Activated CD4-positive, alpha-beta T cell treated with anti-CD3 and anti-CD28 coated beads, Interleukin-2, amount 50 U/mL, for 1 hour (primary cell): ENCODE measurements around the gene NMNAT2.
"Not testable (repeated sequence)": the region's sequence is repeated elsewhere in the genome, so short reads cannot be mapped to it uniquely, and the experiment has no call there.

Experiments
- DNase-seq: peaks from one replicate; pipeline ENCODE4 v3.0.0-alpha.2; 2020

Gene NMNAT2

DNA sequence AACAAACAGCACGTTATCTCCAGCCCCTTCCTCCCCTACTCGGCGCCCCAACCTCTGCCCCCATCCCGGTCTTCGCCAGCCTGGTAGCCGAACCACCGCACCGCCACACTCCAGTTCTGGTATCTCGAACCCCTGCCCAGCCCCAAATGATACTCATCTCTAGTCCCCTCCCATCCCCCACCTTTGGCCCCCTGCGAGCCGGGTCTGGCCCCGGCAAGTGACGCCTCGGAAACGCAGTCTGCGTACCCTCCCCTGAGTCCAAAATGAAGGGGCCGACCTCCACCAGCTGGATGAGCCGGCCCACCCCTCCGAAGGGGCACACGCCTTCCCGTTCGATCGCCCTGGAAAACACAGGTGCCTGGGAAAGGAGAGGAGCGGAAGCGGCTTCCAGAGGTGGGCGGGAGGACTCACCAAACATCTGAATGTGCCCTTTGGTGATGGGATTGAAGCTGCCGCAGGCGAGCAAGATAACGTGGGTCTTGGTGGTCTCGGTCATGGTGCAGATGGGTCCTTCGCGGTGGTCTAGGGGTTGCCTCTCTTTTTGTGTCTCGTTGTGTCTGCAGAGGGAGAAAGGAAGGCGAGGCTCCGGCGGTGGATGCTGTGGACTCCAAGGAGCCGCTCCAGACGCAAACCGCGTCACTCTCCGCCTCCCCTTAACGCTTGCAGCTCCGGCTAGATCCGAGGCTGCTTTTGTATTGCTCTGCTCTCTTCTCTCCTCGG lies at the start of gene NMNAT2:
NMNAT2 (minus strand) TSS at position 609 of the 720 bp plus-strand sequence; CDS start at position 496, 113 bp downstream.
- DNase-seq, result no peak

GRCh38 chr1:183467687-183468086 lies 49.5 kb upstream of the NMNAT2 start:
- no peak for DNase-seq

DNA sequence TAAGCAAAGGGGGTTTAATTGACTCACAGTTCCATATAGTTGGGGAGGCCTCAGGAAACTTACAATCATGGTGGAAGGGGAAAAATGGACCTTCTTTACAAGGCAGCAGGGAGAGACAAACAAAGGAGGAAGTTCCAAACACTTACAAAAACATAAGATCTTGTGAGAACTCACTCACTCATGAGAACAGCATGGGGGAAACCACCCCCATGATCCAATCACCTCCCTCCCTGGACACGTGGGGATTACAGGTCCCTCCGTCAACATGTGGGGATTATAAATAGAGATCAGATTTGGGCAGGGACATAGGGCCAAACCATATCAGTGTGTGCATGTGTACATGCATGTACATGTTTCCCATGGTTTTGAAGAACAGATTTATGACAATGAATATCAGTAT lies 48.6 kb upstream of the NMNAT2 start:
- DNase-seq, result no peak

DNA sequence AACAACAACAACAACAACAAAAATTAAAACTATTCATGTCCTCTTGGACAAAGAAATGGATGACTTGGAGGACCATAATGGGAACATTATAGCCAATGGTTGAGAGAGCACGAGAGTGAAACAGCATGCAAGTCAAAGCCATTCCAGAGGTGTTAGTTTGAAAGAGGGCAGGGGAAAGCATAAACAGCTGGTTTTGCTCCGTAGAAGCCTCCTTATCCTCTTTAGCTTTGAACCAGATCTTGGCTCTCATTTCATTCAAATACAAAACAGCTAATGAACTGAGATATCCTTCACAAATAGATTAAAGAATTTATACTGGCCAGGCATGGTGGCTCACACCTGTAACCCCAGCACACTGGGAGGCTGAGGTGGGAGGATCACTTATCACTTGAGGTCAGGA lies 45.4 kb upstream of the NMNAT2 start:
- no peak for DNase-seq

GRCh38 chr1:183461350-183461749 lies 43.2 kb upstream of the NMNAT2 start:
- DNase-seq, result no peak

DNA sequence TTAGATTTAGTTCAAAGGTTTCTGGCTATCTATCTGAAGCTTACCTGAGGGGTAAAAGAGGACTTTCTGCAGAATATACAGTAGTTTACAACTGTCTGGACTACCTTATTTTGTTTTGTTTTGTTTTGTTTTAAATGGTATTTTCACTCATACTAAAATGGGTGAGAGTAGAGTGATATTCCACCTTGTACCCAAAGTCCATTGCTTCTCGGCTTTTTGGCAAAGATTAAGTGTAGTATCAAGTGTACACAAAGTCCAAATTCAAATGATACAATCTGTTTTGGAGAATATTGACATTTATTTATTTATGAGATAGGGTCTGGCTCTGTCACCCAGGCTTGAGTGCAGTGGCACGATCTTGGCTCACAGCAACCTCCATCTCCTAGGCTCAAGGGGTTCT lies 42.4 kb upstream of the NMNAT2 start:
- DNase-seq, result no peak

DNA sequence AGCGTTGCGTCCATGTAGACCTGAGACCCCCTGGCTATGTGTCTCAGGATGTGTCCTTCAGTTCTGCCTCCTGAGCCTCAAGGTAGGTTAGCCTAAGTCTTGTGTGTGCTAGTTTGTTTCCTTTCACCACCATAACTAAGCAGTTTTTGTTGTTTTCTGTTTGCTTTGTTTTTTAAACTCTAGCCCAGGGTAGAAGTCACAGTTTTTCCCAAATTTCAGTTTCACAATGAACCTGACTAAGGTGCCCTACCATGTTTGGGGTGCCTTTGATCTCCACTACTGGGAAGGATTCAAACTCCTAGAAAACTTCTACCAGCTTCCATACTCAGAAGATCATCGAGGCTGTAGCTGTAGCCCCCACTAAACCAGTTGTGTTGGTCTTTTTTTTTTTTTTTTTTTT lies 39.3 kb upstream of the NMNAT2 start:
- no peak for DNase-seq

DNA sequence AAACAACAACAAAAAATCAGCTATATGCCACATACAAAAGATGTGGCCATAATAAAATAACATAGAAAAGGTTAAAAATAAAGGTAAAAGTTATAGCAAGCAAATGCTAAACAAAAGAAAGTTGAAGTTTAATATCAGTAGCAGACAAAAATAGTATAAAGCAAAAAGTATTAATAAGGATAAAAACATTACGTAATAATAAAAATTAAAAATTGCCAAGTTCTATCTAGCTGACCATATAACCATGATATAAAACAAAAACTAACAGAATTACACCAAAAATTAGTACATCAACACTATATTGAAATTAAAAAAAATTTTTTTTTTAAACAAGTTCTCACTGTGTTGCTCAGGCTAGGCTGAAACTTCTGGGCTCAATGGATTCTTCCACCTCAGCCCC lies 38.6 kb upstream of the NMNAT2 start:
- no peak for DNase-seq

DNA sequence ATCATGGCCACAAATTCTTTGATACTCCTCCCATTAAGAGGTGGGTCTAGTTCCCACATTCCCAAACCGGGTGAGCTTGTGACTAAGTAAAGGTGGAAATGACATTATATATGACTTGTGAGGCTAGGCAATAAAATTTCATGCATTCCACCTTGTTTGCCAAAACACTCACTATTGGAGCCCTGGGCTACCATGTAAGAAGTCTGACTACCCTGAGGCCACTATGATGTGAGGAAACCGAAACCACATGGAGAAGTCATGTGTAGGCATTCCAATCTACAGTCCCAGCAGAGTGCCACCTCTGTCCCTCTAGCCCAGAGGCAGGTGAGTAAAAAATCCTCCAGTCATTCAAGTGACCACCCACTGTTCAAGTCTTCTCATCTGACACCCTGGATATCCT lies 36.2 kb upstream of the NMNAT2 start:
- no peak for DNase-seq

DNA sequence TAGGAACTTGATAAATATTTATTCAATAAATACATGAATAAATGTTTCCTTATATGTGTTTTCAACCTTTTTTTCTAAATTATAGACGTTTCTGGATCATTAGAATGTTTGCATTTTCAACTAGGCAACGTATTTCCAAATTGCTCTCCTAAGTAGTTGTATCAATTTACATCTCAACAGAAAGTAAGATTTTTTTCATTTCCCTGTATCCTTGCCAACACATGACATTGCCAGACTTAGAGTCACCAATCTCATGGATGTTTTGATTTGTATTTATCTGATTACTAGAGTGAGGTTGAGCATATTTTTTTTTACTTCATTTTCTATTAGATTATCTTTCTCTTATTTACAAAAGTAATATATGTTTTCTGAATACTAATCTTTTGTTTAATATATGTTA lies 31.9 kb upstream of the NMNAT2 start:
- DNase-seq, result no peak

- DNase-seq, result no peak
Observed at GRCh38 chr1:183449223-183449770, 31.1 kb upstream of the NMNAT2 start.

GRCh38 chr1:183444243-183444642 lies 26.1 kb upstream of the NMNAT2 start:
- no peak for DNase-seq

DNA sequence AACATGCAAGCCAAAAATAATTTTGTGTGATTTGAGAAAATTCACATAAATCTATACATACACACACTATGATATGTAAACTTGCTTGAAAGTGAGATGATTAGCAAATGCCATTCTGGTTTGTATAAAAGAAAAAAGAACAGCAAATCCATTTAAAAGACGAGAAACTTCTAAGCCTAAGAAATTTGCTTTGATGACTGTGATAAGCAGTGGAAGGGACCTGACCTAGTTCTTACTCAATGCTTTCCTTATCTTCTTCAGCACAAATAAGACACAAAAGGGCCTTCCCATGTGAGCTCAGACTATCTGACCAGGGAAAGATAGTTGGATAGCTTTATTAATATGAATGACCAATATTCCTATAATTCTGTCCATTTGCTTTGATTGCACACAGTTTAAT lies 25.3 kb upstream of the NMNAT2 start:
- DNase-seq, result no peak

- no peak for DNase-seq
Observed at GRCh38 chr1:183443011-183443410, 24.8 kb upstream of the NMNAT2 start.

GRCh38 chr1:183438060-183438459 lies 19.9 kb upstream of the NMNAT2 start:
- DNase-seq, result no peak

- no peak for DNase-seq
Observed at GRCh38 chr1:183435497-183435896, 17.3 kb upstream of the NMNAT2 start.

DNA sequence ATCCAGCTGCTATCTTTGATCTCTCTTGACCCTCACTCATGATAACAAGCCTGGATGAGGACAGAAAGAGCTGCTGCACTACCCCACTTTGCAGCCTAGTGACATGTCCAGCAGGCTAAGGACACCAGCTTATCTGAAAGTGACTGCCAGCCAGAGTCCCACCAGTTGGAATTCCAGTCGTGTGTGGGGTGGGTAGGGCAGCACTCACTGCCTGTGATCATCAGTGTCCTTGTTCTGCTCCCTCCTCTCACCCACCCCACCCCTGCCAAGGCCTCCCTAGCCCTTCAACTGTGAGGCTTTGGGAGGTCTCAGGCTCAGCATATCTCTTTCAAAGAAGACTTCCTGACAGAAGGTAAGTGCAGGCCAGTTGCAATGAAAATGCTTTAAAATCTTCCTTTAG lies 15.5 kb upstream of the NMNAT2 start:
- no peak for DNase-seq

GRCh38 chr1:183432548-183432875 lies 14.3 kb upstream of the NMNAT2 start:
- DNase-seq, result no peak

DNA sequence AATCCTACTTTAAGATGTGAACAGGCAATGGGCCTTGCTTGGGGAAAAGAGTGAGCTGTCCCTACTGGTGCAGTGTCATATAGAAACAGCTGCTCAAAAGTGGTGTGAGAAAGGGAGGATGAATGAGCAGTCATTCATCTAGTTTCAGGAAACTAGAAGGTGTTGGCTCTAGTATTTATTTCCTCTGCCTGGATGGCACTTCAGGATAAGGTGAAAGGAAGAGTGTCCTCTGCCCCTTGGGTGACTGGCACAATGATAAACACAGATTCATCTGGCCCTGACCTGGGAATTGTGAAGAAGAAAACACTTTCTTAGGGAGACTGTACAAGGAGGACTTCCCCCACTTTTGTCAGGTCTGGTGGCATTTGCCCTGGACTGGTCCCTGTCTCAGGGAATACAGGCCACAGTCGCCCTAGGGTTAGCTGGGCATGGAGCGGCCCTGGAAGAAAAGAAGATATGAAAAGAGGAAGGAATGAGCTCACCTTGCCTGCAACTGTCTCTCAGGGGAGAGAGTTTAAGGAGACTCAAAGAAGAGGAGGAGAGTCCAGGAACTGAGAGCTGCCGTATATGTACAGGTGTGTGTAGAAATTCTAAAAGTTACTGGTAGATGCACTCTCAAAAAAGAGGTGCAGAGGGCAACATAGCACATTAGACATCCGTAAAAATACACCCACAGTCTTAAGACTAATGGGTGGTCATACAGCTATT lies 13.8 kb upstream of the NMNAT2 start:
- no peak for DNase-seq

GRCh38 chr1:183427591-183427990 lies 9.4 kb upstream of the NMNAT2 start:
- DNase-seq, result not testable (repeated sequence)

- no peak for DNase-seq
Observed at GRCh38 chr1:183424691-183425090, 6.5 kb upstream of the NMNAT2 start.

DNA sequence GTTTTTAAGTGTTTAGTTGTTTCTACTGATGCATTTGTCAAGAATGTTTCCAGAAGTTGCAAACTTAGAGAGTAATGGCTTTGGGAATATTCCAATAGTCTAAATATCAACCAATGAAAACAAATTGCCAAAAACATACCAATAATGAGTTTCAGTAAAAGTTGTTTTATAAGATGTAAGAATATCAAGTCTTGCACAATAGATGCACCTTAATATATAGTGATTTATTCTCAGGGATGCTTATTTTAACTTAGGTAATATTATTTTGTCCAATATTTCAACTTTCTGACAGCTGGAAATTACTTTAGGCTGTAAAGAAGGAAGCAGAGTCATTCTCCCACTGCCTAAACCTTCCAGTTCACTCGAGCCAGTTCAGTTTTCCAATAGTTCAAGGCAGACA lies 5.4 kb upstream of the NMNAT2 start:
- DNase-seq, result no peak

DNA sequence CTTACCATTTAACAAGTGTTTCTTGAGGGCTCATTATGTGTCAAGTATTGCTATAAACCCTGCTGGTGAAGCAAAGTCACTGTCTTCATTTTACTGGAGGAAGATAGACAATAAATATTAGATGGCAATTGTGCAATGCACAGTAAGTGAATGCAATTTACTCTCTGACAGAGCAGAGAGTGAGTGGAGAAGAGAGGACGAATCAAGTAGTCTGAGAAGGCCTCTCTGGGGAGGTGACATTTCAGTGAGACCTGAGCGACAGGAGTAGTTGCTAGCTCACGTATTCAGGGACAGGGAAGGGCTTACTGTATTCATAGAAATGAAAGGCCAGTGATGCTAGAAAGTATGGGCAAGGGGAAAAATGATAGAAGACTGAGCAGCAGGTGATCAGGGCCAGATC lies 1.2 kb upstream of the NMNAT2 start:
- DNase-seq, result no peak

GRCh38 chr1:183418696-183419095 lies 516 bp upstream of the NMNAT2 start:
- DNase-seq, result no peak
